Mucosa of rectum (tissue), 2 donors: Measurements from ENCODE around the gene HOXD8.
A peak's percentile ranks its signal among the peaks of the same experiment; 100 is the strongest.

Experiments used
- H3K27ac ChIP-seq, 2 donors: one replicate each; pipeline ENCODE4 v1.7.0; 2013; ENCODE audit warnings: inconsistent platforms in 2 of 2, low read depth in 2 of 2, low read length in 2 of 2
- H3K27me3 ChIP-seq, 2 donors: one replicate each; pipeline ENCODE4 v1.7.0; 2013; ENCODE audit warnings: low read length in 2 of 2; ENCODE audit not compliant: control insufficient read depth in 2 of 2, insufficient read depth in 2 of 2
- H3K36me3 ChIP-seq, 2 donors: one replicate each; pipeline ENCODE4 v1.7.0; 2013; ENCODE audit warnings: low read length in 2 of 2; ENCODE audit not compliant: control insufficient read depth in 2 of 2, insufficient read depth in 2 of 2
- H3K4me1 ChIP-seq, 2 donors: one replicate each; pipeline ENCODE4 v1.7.0; 2013; ENCODE audit warnings: low read length in 2 of 2, mild to moderate bottlenecking in 1 of 2; ENCODE audit not compliant: control insufficient read depth in 2 of 2, insufficient read depth in 2 of 2
- H3K4me3 ChIP-seq, 2 donors: one replicate each; pipeline ENCODE4 v1.7.0; 2013; ENCODE audit warnings: low read length in 2 of 2
- H3K9ac ChIP-seq, 2 donors: one replicate each; pipeline ENCODE4 v1.7.0; 2013; ENCODE audit warnings: low read length in 2 of 2, low read depth in 1 of 2, mild to moderate bottlenecking in 1 of 2
- H3K9me3 ChIP-seq, 2 donors: one replicate each; pipeline ENCODE4 v1.7.0; 2013; ENCODE audit warnings: low read length in 2 of 2; ENCODE audit not compliant: control insufficient read depth in 2 of 2
- donor health status: healthy.
- donor health status: Normal muscosa, but diverticular disease.

Gene HOXD8

DNA sequence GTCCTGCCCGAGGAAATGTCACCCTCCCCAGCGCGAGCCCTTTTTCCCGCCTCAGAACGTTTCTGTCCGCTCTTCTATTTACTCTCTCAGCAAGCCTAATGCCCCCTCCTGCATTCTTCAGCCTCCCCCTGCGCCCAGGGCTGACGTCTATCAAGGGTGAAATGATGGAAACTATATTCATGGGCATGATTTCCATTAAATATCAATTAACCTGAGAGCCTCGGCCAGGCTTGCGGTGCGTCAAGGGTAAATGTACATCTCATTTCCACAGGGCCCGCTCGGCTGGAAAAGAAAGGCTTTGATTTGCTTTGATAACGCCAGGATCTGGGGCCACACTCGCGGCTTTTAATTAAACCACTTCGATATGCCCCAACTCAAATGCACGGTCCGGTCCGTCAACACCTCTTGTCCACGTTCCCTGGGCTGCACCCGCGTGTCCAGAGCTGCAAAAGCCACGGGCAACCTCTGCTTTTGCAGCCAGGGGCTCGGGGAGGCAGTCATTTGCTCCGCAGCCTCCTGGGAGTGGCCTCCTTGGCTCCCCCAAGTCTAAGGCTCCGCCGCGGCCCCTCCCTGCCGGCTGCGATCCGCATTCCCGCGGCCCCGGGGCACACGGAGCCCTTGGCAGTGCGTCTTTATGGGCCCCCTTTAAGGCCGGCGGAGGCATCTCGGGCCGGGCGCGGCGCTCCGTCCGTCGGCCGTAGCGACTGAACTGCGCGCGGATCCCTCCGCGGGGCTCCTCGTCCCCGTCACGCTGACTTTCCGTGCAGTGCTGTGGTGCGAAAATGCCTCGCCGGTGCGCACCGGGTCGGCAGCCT lies at the start of gene HOXD8:
Gene HOXD8 (plus strand): TSS at position 724 of the 815 bp plus-strand sequence. CDS start 662 bp downstream, outside the sequence.
- Histone ChIP-seq H3K4me3 (peak within 1 kb of the TSS; percentile 61 to 67), H3K36me3 (no peaks in the 10 kb centered on the region), H3K9ac (peak within 1 kb of the TSS; percentile 47 to 59), H3K4me1 (peaks cover 5 to 7% of the 10 kb centered on the region in 2 donors), H3K9me3 (no peaks in the 10 kb centered on the region), H3K27ac (peak within 1 kb of the TSS; percentile 72 to 74), H3K27me3 (peaks cover 21 to 28% of the 10 kb centered on the region in 2 donors)

DNA sequence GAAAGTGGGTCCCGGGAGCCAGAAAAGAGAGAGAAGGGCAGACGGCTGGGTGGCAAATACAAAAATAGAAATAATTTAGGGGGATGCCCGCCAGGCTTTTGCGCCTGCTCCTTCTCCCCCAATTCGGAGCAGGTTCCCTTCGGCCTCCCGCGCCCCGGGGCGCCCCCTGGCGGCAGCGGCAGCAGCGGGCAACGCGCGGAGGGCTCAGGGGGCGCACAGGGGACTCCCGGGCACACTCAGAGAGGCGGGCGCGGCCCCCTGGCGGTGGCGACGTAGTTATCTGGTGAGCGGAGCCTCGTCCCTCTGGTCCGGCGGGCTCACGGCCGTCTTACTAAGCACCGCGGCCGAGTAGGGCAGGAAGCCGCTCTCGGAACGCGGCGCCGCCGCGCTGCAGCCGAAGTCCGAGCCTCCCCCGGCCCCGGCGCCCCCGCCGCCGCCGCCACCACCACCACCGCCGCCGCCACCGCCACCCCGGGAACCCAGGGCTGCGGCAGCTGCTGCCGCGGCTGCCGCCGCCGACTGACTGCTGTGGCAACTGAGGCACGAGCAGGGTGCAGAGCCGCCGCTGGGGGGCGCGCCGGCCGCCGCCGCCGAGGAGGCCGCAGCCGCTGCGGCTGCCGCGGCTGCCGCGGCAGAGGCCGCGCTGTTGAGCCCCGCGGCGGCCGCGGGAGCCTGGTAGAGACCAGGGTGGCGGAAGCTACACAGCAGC lies 49.5 kb upstream of the HOXD8 start:
- peaks cover 2 to 5% of the 10 kb centered on the region in 2 donors for H3K4me1 ChIP-seq
- peak overlapping the region in 1 of 2 donors; percentile 38 for H3K4me3 ChIP-seq
- no peak overlapping the region for H3K9ac ChIP-seq
- H3K27me3 ChIP-seq = peaks cover 82 to 89% of the 10 kb centered on the region in 2 donors
- no peak overlapping the region for H3K27ac ChIP-seq
- H3K9me3 ChIP-seq = no peaks in the 10 kb centered on the region
- no peaks in the 10 kb centered on the region for H3K36me3 ChIP-seq

DNA sequence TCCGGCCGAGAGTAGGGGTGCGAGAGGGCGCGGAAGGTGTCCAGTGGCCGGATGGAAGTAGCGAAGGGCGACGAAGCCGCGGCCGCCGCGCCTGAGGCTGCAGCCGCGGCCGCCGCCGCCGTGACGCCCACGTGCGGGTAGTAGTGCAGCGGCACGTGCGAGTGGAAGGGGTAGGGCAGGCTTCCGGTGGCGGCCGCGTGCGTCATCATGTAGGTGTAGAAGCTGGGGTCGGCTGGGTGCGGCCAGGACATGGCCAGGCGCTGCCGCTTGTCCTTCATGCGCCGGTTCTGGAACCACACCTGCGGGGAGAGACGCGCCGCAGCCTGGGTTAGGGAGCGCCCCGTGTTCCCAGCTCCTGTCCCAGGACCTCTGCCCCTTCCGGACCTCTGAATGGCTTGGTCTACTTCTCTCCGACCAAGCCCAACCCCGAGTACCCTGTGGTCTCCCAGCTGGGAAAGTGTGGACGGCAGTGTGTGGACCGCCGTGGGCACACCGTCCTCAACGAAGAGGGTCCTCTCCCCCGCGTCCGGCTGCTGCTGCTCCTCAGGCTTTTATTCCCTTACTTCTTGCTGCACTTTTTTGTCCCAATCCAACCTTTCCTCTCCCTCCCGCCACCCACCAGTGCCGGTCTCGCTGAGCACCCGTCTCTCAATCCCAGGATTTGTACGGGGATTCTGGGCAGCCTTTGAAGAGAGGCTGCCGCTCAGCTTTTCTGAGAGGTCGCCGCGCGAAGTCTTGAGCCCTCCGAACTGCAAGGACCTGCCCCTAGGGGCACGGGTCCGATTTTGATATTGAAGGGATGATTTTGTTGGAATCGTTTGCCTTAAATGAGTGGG lies 48.7 kb upstream of the HOXD8 start:
- Histone ChIP-seq H3K9ac (no peak overlapping the region), H3K27ac (no peak overlapping the region), H3K36me3 (no peaks in the 10 kb centered on the region), H3K9me3 (no peaks in the 10 kb centered on the region), H3K4me3 (peak overlapping the region in 1 of 2 donors; percentile 38), H3K4me1 (peaks cover 3 to 5% of the 10 kb centered on the region in 2 donors), H3K27me3 (peaks cover 82 to 89% of the 10 kb centered on the region in 2 donors)

DNA sequence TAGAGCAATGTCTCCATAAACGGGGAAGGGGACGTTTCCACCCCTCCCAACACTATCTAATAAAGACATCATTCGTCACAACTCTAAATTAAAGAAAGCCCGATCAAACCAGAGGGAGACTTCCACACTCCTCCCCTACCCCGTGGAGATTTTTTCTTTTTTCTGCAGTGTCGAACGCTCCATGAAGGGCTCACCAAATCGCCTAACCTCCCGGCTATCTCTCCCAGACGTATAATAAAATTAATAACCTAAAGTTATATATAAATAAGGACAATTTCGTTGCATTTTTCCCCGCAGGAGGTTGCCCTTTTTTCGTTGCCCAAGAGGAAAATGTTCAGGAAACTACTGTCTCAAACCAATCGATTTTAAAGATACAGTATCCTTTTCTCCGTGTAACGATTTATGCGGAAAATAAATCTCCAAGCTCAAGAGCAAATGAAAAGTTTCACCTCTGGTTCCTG lies 48.1 kb upstream of the HOXD8 start:
- Histone ChIP-seq H3K27ac (no peak overlapping the region), H3K4me1 (peaks cover 3 to 7% of the 10 kb centered on the region in 2 donors), H3K9ac (no peak overlapping the region), H3K27me3 (peaks cover 82 to 89% of the 10 kb centered on the region in 2 donors), H3K4me3 (no peak overlapping the region), H3K36me3 (no peaks in the 10 kb centered on the region), H3K9me3 (no peaks in the 10 kb centered on the region)

DNA sequence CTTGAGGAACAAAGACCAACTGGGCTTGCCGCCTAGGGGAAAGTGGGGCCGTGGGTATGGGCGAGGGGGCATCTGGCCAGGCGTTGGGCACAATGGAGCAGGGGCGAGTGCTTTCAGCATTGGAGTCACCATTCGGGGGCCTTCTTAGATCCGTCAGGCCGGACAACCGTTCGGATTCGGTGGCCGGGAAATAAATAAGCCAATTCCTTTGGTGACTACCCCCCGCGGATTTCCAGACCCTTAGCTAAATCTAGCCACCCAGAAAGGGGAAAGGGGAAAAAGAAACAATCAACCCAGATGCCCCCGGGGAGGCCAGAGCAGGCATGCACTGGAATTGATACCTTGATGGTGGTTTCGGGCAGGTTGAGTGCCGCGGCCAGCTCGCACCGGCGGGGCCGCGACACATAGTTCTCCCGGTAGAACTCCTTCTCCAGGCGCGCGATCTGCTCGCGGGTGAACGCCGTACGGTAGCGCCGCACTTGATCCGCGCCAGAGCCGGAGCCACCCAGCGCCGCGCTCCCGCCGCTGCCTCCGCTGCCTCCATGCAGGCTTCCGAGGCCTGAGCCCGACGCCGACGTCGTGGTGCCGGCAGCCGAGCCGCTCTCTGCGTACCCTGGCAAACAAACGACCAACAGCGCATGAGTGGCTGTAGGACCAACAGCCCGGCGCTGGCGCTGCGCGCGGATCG lies 47.5 kb upstream of the HOXD8 start:
- Histone ChIP-seq H3K36me3 (no peaks in the 10 kb centered on the region), H3K4me3 (no peak overlapping the region), H3K27me3 (peaks cover 82 to 90% of the 10 kb centered on the region in 2 donors)

DNA sequence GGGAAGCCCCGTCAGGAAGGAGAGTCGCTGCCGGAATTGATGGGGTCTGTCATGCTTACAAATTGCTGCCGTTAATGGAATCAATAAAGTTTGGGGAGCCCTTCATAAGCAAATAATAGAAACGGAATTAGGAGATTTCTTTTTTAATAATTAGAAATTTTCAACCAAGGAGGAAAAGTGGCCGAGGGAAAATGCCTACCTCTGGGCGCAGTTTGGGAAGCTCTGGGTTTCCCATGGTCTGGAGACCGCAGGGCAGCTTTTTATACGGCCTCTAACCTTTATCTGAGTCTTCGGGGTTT lies 47.0 kb upstream of the HOXD8 start:
- Histone ChIP-seq H3K27ac (no peak overlapping the region), H3K36me3 (no peaks in the 10 kb centered on the region), H3K9me3 (no peaks in the 10 kb centered on the region), H3K27me3 (peaks cover 84 to 90% of the 10 kb centered on the region in 2 donors), H3K4me1 (peaks cover 3 to 7% of the 10 kb centered on the region in 2 donors), H3K4me3 (no peak overlapping the region), H3K9ac (no peak overlapping the region)

More for the DNA sequence above, 47.5 kb upstream of the HOXD8 start:
- H3K9ac ChIP-seq = no peak overlapping the region
- no peak overlapping the region for H3K27ac ChIP-seq
- H3K9me3 ChIP-seq = no peaks in the 10 kb centered on the region
- H3K4me1 ChIP-seq = peaks cover 3 to 7% of the 10 kb centered on the region in 2 donors

DNA sequence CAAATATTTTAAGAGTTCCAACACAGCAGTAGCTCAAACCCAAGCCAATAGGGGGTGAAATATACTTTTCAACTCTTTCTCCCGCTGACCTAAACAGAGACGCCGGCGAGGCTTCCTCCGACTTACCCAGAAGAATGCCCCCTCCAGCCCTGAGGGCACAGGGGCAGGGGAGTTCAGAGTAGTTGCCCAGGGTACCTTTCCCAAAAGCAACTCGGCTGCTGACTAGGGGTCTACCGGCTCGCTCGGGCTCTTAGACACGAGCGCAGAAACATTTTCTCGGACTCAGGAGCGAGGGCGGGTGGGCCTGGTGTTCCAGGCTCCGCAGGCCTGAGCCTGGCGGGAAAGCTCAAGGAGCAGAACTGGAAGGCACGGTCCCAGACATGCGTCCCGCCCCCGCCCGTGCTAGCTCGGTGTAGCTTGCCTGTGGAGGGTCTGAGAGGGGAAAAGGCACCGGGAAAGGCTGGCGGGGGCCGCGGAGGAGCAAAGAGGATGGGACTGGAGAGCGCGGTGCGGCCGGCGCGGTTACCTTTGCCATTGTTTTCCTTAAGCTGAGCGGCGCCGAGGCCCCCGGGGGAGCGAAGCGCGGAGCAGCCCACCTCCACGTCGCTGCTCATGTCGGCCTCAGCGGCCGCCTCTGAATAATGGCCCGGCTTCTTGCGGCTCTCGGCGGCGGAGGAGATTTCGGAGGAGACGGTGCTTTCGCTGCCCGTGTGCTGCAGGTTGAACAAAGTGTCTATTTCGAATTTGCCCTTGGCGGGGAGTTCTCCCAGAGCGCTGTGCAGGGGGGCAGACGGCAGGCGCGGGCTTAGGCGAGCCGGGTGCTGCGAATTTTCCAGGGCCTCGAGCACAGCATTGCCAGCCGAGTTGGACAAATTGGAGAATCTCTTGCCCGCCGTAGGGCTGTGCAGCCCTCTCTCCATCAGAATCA lies 46.4 kb upstream of the HOXD8 start:
- no peaks in the 10 kb centered on the region for H3K36me3 ChIP-seq
- peaks cover 7 to 11% of the 10 kb centered on the region in 2 donors for H3K4me1 ChIP-seq
- H3K27ac ChIP-seq = no peak overlapping the region
- H3K9me3 ChIP-seq = no peaks in the 10 kb centered on the region
- H3K27me3 ChIP-seq = peaks cover 88 to 93% of the 10 kb centered on the region in 2 donors
- H3K4me3 ChIP-seq = no peak overlapping the region
- no peak overlapping the region for H3K9ac ChIP-seq

DNA sequence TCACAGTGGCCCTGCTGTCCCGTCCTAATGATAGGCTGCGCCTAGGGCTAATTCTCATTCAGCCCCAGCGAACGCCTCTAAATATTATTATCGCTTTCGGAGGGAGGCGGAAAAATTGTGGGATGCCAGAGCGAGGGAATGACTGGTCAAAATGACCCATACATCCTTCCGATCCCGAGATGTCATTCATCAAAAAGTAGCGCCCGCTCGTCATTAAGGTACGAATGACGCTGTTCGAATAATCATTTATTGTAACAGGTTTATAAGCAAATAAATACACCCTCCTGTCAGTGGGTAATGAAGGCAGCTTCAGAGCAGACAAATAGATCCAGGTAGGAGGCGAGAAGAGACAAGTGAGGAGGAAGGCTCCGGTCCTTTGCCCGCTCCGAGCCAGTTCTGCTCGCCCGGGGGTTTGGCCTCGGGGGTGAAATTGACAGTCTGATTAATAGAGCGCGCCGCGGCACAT lies 45.7 kb upstream of the HOXD8 start, which contains the start of gene EVX2:
Gene EVX2 (minus strand): TSS at position 167 of the 466 bp plus-strand sequence. CDS start 186 bp downstream, outside the sequence.
- Histone ChIP-seq H3K4me1 (peaks cover 11 to 16% of the 10 kb centered on the region in 2 donors), H3K9me3 (no peaks in the 10 kb centered on the region), H3K27me3 (peaks cover 88 to 93% of the 10 kb centered on the region in 2 donors), H3K9ac (no peak within 1 kb of the TSS), H3K36me3 (no peaks in the 10 kb centered on the region), H3K27ac (no peak within 1 kb of the TSS), H3K4me3 (no peak within 1 kb of the TSS)
